ENCODE measurements around the gene ITGA11.

DNA sequence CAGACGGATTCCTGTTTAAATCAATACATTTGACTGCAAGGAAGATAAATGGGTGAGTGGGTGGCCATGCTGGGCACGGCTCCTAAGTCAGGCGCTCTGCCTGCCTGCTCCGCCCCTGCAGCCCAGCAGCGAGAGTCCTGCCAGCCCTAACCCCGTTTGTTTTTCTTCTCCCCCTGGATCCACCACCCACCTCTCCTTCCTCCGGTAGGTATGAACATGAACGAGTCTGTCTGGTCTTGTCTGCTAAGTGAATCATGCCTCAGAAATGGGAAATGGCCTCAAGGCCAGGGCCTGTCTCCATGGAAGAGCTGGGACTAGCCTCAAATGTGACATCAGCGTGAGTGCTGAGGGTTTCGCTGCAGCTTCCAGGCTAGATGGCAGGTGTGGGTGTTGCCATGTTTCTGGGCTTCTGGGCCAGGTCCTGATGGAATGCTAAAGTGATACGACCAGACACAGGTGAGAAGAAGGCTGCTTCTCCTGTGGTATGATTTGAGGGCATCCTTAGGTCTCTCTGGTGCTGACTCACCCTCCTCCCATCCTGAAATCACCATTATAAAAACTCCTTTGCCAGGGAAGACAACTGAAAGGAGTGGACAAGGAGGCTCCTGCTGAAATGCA lies 160.0 kb downstream of the ITGA11 start:
- TF ChIP-seq CTCF (conservative IDR thresholded peaks at IDR 0.05; ENCODE audit: low read depth, low read length): no peak
- TF ChIP-seq EZH2phosphoT487 (IDR thresholded peaks at IDR 0.05; ENCODE audit: borderline replicate concordance, low read length): no peak

All from PC-3 (cell line).